Measurements from ENCODE around the gene KRTAP5-7. TPM values are rescaled to one million over a fixed set of nuclear protein-coding genes. Genes with fewer than 3 reads are reported as not detected.

The KRTAP5-7 gene
- total and polyA plus RNA-seq, 11 donors = not detected

- Histone ChIP-seq H3K4me3 (no peak within 1 kb of the TSS), H3K9me3 (no peaks in the 10 kb centered on the region), H3K27ac (no peak within 1 kb of the TSS), H3K4me1 (peaks cover 0 to 9% (median 0%) of the 10 kb centered on the region in 12 donors), H3K36me3 (no peaks in the 10 kb centered on the region), H3K27me3 (peaks cover 0 to 11% (median 0%) of the 10 kb centered on the region in 9 donors)
- DNase-seq = no peak
- intact Hi-C loops (cut with DNase I) = no loop called here
- peak in 1 of 4 donors; percentile 13 for ATAC-seq
- no peak for TF ChIP-seq POLR2A (IDR thresholded peaks at IDR 0.05)
- TF ChIP-seq, protein P1, sequence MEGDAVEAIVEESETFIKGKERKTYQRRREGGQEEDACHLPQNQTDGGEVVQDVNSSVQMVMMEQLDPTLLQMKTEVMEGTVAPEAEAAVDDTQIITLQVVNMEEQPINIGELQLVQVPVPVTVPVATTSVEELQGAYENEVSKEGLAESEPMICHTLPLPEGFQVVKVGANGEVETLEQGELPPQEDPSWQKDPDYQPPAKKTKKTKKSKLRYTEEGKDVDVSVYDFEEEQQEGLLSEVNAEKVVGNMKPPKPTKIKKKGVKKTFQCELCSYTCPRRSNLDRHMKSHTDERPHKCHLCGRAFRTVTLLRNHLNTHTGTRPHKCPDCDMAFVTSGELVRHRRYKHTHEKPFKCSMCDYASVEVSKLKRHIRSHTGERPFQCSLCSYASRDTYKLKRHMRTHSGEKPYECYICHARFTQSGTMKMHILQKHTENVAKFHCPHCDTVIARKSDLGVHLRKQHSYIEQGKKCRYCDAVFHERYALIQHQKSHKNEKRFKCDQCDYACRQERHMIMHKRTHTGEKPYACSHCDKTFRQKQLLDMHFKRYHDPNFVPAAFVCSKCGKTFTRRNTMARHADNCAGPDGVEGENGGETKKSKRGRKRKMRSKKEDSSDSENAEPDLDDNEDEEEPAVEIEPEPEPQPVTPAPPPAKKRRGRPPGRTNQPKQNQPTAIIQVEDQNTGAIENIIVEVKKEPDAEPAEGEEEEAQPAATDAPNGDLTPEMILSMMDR (IDR thresholded peaks at IDR 0.05) = no peak
- 50 to 67% (median 63%) methylated on average over 5 of the region's 5 CpGs for WGBS, 4 donors
Measured at GRCh38 chr11:71548120-71548519, 21.1 kb downstream of the KRTAP5-7 start, which contains the start of gene KRTAP5-9. TSS of gene KRTAP5-9 (plus strand) at chr11:71548420. CDS start at chr11:71548658, 238 bp downstream.

- Histone ChIP-seq H3K9me3 (no peaks in the 10 kb centered on the region), H3K36me3 (no peaks in the 10 kb centered on the region), H3K27ac (no peak overlapping the region), H3K4me3 (no peak overlapping the region), H3K4me1 (peaks cover 0 to 9% (median 0%) of the 10 kb centered on the region in 12 donors), H3K27me3 (peaks cover 0 to 11% (median 0%) of the 10 kb centered on the region in 9 donors)
- WGBS, 4 donors = 7 to 40% (median 29%) methylated on average over 1 to 5 of the region's 5 CpGs
- TF ChIP-seq, protein P1 (IDR thresholded peaks at IDR 0.05) = no peak
- TF ChIP-seq POLR2A (IDR thresholded peaks at IDR 0.05) = no peak
- intact Hi-C loops (cut with DNase I) = no loop called here
- DNase-seq (no peak), ATAC-seq (no peak)
Measured at GRCh38 chr11:71548716-71549151, 21.7 kb downstream of the KRTAP5-7 start.

DNA sequence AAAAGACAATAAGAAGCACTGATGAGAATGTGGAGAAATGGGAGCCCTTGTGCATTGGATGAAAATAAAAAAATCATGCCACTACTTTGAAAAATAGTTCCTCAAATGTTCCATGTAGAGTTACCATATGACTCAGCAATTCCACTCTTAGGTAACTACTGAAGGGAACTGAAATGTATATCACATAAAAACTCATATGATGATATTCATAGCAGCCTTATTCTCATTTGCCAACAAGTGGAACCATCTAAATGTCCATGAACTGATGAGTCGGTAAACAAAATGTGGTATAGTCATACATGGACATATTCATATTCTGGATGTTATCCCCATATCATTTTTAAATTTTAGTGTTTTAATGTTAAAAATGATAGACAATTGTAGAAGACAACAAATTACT lies 24.6 kb downstream of the KRTAP5-7 start:
- 94 to 97% (median 95%) methylated on average over 1 of the region's 1 CpG for WGBS, 4 donors
- intact Hi-C loops (cut with DNase I) = no loop called here
- ATAC-seq (no peak), DNase-seq (no peak)
- H3K4me3 ChIP-seq = no peak overlapping the region
- H3K9me3 ChIP-seq = no peaks in the 10 kb centered on the region
- H3K36me3 ChIP-seq = no peaks in the 10 kb centered on the region
- peaks cover 0 to 9% (median 0%) of the 10 kb centered on the region in 12 donors for H3K4me1 ChIP-seq
- TF ChIP-seq POLR2A (IDR thresholded peaks at IDR 0.05) = no peak
- TF ChIP-seq, protein P1 (IDR thresholded peaks at IDR 0.05) = no peak
- H3K27ac ChIP-seq = no peak overlapping the region
- peaks cover 0 to 11% (median 0%) of the 10 kb centered on the region in 9 donors for H3K27me3 ChIP-seq

DNA sequence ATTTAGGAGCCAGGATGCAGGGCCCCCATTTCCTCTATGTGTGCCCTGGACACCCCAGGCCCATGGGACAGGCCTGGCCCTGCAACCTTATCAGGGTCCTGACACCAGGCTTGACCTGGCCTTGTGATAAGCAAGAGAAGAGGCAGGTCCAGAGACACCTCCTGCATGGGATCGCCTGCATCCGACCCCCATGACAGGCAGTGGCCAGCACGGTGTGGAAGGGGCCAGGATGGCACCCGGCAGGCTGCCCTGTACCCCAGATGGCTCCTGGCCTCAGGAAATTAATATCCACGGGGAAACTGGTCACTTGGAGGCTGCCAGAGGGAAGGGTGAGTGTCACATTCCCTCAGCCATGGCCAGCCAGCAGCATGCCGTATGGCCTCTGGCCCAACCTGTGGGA lies 27.9 kb downstream of the KRTAP5-7 start:
- DNase-seq = no peak
- Histone ChIP-seq H3K27me3 (no peaks in the 10 kb centered on the region), H3K27ac (no peak overlapping the region), H3K4me1 (peaks cover 0 to under 1% (median 0%) of the 10 kb centered on the region in 12 donors), H3K4me3 (no peak overlapping the region), H3K9me3 (peaks cover 0 to 2% (median 0%) of the 10 kb centered on the region in 12 donors), H3K36me3 (no peaks in the 10 kb centered on the region)
- TF ChIP-seq POLR2A (IDR thresholded peaks at IDR 0.05) = no peak
- TF ChIP-seq, protein P1 (IDR thresholded peaks at IDR 0.05) = no peak
- WGBS, 4 donors = 69 to 90% (median 79%) methylated on average over 3 to 6 of the region's 6 CpGs
- no peak for ATAC-seq
- intact Hi-C loops (cut with DNase I) = no loop called here

Measured in heart left ventricle (tissue), 16 donors.